GM18907 (cell line): ENCODE results near the gene ALG6.
A peak's percentile ranks its signal among the peaks of the same experiment; 100 is the strongest.
"Not testable (repeated sequence)": the region's sequence is repeated elsewhere in the genome, so short reads cannot be mapped to it uniquely, and the experiment has no call there.

Experiments
- ATAC-seq: cut with Tn5 transposase; IDR thresholded peaks from one replicate; pipeline ENCODE4 v1.9.1; 2021; ENCODE audit warnings: mild to moderate bottlenecking, moderate library complexity; ENCODE audit not compliant: unreplicated experiment

ALG6 gene

DNA sequence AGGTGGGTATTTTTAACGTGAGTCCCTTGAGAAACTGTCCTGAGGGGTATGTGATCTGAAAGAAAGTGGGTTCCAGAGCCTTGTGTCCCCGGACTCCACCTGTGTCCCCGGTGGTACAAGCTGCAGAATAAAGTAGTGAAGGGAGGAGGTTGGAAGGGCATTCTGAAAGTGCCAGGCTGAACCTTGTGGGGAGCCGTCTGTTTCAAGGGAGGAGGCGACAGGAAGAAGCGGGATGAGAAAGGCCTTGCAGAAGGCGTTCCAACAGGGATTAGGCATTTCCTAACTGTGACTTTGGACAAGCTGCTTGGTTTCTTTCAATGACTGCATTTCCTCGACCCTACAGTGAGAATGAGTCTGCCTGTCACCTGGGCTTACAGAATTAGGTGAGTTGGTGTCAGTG lies 39.3 kb upstream of the ALG6 start:
- ATAC-seq, result no peak

- no peak for ATAC-seq
These were observed 38.6 kb upstream of the ALG6 start for GRCh38 chr1:63328781-63329180.

DNA sequence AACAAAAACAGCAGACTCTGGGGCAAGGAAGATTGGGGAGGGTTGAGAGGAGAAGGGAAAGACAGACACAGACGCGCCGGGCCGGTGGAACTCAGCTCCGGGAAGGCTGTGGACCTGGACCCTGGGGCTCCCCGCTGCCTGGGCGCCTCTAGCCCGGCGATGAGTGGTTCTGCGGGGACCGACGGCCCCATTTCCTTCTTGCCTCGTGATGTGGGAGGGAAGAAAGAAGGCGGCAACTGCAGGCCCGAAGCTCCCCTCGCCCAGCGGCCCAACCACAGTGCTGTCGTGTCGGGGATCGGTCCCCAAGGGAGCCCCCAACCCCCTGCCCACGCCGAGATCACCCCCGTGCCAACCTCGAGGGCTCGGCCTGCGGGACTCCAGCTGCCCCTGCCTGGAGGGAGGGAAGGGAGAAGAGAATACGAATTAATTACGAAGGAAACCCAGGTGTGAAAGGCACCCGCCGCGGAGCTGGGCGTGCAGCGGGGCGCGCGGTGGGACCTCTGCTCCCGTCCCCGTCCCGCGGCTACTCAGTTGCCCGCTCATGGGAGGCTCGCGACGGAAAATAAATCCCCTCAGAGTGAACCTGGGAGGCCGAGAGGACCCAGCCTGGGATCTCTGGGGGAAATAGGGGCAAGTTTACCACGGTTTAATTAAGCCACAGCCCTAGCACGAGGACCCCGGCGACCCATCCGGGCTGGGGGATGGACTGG lies 37.7 kb upstream of the ALG6 start:
- no peak for ATAC-seq

DNA sequence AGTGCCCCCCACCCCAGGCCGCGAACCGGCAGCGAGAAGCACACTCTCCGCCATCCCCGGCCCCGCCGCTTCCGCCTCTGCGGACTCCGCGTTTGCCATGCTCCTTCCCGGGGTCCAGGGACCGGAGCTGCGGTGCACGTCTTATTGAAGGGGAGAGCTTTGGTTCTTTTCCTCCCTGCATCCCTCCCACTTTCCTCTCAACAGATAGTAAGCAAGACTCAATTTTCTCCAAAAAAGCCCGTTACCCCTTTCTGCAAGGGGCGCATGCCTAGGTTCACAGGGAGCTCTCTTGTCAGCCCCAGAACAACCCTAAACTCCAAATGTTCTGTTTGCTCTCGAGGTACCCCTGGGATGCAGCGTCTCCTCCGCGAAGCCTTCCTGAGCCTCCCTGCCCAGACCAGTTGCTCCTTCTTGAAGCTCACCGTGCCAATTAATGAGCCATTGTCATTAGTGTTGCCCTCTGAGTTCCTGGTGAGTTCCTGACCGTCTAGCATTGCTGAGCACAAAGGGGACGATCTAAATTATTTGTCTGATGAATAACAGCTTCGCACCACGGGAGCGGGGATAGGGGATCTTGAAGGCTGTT lies 37.0 kb upstream of the ALG6 start:
- no peak for ATAC-seq

GRCh38 chr1:63342402-63342801 lies 25.0 kb upstream of the ALG6 start:
- ATAC-seq, result no peak

DNA sequence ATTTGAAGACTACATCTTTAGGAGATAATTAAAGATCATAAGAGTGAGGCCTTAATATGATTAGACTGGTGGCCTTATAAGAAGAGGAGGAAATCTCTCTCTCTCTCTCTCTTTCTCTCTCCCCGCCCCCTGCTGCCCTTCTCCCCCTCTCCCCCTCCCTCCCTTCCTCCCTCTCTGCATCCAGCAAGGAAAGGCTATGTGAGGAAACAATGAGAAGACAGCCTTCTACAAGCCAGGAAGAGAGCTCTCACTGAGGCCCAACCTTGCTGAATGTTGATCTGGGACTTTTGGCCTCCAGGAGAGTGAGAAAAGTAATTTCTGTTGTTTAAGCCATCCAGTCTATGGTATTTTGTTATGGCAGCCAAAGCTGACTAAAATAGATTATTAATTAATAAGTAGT lies 23.5 kb upstream of the ALG6 start:
- ATAC-seq, result no peak

- ATAC-seq, result no peak
These were observed 17.1 kb upstream of the ALG6 start for GRCh38 chr1:63350320-63350719.

GRCh38 chr1:63352736-63353135 lies 14.7 kb upstream of the ALG6 start:
- ATAC-seq, result no peak

- not testable (repeated sequence) for ATAC-seq
These were observed 11.2 kb upstream of the ALG6 start for GRCh38 chr1:63356234-63356633.

DNA sequence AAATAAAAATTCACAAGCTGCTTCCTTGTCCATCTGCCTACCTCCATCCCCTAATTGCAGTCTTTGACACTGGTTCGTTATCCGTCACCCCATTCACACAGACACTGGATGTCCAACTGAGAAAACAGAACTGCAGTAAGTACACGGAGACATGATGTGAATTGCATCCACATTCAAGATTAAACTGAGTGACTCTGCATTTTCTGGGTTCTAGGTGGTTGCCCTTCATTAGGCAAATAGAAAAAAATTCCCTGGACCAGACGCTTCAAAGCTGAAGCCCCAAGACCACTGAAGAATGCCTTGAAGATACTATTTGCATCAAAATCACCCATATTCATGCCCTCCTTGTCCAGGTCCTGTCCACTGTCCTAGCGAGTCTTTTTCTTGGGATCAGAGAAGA lies 7.9 kb upstream of the ALG6 start:
- ATAC-seq, result no peak

DNA sequence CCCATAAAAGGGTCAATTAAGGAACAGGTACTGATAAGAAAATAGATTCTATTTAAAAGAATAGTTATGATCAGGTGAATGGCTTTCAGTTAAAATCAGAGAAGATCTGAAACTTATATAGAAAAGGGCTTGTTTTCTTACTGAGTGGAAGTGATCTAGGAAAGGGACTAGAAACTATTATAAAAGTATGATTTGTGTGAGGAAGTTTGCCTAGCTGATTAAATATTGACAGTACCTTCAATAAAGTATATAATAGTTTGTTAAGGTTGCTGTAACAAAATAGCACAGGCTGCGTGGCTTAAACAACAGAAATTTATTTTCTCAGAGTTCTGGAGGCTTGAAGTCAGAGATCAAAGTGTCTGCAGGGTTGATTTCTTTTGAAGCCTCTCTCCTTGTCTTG lies 5.4 kb upstream of the ALG6 start:
- no peak for ATAC-seq

GRCh38 chr1:63362578-63362977 lies 4.8 kb upstream of the ALG6 start:
- ATAC-seq, result no peak

DNA sequence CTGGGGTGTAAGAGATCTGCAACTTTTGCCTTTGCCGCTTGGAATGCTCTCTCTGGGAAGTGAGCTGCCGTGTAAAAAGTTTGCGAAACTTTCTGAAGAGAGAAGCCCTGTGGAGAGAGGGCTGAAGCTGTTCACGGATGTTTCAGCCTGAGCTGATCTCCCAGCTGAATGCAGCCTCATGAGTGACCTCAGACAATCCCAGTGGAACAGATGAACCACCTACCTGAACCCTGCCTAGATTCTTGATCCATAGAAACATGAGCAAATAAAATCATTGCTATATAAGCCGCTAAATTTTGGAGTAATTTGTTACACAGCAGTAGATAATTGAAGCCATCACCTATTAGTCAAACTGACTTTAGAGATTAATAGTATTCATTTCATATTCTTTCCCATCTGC lies 4.4 kb upstream of the ALG6 start:
- no peak for ATAC-seq

GRCh38 chr1:63366908-63367214 lies 566 bp upstream of the ALG6 start:
- ATAC-seq, result no peak

- ATAC-seq, result peak; percentile 13
These were observed 704 bp downstream of the ALG6 start for GRCh38 chr1:63368131-63368530.

- ATAC-seq, result no peak
These were observed 12.2 kb downstream of the ALG6 start for GRCh38 chr1:63379583-63379982.

DNA sequence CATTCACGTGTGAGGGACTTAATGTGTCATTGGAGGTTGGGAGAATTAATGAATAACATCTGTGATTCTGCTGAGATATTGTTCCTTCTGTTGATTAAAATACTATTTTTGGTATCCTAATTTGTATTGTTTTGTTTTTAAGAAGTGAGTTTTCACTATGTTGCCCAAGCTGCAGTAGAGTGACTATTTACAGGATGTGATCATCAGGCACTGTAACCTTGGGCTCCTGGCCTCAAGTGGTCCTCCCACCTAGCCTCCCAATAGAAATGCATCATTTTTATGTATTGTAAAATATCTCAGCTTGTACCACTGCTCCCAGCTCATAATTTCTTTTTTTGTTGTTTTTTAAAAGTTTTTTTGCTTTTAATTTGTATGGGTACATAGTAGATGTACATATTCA lies 14.3 kb downstream of the ALG6 start:
- no peak for ATAC-seq

DNA sequence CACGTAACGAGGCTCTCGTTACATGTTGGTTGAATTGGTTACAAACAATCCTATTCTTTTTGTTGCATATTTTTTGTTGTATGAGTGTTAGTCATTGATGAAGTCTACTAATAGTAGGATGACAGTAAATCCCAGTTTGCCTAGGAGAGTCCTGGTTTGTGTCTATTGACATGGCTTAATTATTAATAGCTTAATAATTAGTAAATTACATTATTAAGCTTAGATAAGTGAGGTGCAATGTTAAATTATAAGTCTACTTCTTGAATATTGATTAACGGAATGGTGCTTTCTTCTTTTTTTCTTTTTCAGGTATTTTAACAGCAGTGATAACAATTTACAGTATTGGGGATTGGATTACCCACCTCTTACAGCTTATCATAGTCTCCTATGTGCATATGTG lies 34.5 kb downstream of the ALG6 start:
- ATAC-seq, result no peak

DNA sequence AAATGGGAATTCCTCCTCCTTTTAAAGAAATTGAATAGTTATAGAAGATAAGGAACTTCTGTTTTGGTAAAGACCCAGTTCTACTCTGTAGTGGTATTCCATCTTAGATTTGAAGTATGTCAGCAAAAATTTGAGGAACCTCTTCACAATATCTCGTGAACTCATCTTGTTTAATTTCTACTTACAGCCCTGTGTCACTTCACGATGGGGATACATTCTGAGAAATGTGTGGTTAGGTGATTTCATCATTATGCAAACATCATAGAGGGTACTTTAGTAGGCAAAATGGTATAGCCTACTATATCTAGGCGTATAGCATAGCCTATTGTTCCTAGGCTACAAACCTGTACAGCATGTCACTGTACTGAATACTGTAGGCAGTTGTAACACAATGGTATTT lies 36.0 kb downstream of the ALG6 start:
- no peak for ATAC-seq

- no peak for ATAC-seq
These were observed 37.6 kb downstream of the ALG6 start for GRCh38 chr1:63405021-63405420.

DNA sequence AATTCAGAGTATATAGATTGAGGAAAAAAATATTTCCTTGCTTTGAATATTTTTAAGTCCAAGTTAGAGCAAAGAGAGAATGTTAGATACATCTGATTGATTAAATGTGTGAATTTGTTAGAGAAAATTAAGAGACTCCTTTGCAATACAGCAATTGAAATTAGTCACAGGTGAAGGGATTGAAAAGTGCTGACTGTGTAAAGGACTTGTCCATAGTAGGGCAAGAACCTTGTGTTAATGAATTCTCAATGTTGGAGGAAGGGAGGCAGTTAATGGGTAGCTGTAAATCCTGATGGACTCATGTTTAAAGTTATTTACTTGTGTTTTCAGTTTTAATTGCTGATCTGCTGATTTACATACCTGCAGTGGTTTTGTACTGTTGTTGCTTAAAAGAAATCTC lies 38.6 kb downstream of the ALG6 start:
- no peak for ATAC-seq

- ATAC-seq, result no peak
These were observed 39.6 kb downstream of the ALG6 start for GRCh38 chr1:63407002-63407401.

GRCh38 chr1:63408331-63408730 lies 40.9 kb downstream of the ALG6 start:
- ATAC-seq, result no peak
